ENCODE results near the gene PRRC2C.

DNA sequence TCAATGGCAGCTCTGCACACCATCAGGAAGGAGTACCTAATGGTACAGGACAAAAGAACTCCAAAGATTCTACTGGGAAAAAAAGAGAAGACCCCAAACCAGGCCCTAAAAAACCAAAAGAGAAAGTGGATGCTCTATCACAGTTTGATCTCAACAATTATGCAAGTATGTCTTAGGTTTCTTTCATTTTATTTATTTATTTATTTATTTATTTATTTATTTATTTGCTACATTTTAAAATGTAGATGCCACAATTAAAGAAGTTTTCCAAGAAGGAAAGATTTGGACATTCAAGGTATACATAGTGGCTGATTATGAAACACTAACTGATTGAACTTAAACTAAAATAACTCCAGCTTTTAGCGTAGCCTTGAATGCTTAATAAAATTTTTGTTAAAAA is 60.2 kb downstream of the PRRC2C start:
- TF ChIP-seq, protein P1, sequence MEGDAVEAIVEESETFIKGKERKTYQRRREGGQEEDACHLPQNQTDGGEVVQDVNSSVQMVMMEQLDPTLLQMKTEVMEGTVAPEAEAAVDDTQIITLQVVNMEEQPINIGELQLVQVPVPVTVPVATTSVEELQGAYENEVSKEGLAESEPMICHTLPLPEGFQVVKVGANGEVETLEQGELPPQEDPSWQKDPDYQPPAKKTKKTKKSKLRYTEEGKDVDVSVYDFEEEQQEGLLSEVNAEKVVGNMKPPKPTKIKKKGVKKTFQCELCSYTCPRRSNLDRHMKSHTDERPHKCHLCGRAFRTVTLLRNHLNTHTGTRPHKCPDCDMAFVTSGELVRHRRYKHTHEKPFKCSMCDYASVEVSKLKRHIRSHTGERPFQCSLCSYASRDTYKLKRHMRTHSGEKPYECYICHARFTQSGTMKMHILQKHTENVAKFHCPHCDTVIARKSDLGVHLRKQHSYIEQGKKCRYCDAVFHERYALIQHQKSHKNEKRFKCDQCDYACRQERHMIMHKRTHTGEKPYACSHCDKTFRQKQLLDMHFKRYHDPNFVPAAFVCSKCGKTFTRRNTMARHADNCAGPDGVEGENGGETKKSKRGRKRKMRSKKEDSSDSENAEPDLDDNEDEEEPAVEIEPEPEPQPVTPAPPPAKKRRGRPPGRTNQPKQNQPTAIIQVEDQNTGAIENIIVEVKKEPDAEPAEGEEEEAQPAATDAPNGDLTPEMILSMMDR (conservative IDR thresholded peaks at IDR 0.05; ENCODE audit: low read depth, low read length): no peak
- no peak for TF ChIP-seq CEBPB (IDR thresholded peaks at IDR 0.05; ENCODE audit: low read depth, low read length)
- no peak for TF ChIP-seq POLR2A (IDR thresholded peaks at IDR 0.05; ENCODE audit: low read depth, low read length)
- TF ChIP-seq RAD21 (IDR thresholded peaks at IDR 0.05; ENCODE audit: low read length): no peak
- no peak for TF ChIP-seq RCOR1 (IDR thresholded peaks at IDR 0.05; ENCODE audit: insufficient replicate concordance, low read length)
- TF ChIP-seq BHLHE40 (IDR thresholded peaks at IDR 0.05; ENCODE audit: low read depth, low read length): no peak
- TF ChIP-seq MAZ (IDR thresholded peaks at IDR 0.05; ENCODE audit: borderline replicate concordance, low read depth, low read length): no peak
- TF ChIP-seq, protein P2, sequence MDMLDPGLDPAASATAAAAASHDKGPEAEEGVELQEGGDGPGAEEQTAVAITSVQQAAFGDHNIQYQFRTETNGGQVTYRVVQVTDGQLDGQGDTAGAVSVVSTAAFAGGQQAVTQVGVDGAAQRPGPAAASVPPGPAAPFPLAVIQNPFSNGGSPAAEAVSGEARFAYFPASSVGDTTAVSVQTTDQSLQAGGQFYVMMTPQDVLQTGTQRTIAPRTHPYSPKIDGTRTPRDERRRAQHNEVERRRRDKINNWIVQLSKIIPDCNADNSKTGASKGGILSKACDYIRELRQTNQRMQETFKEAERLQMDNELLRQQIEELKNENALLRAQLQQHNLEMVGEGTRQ (IDR thresholded peaks at IDR 0.05; ENCODE audit: low read depth, low read length): no peak

Measured in IMR-90 (cell line).